GM06990 (cell line): Measurements from ENCODE around the gene ZNF692.
A peak's percentile ranks its signal among the peaks of the same experiment; 100 is the strongest.

Experiments used
- DNase-seq: peaks from one replicate; pipeline ENCODE4 v3.0.0-alpha.2; 2011; ENCODE audit not compliant: insufficient read length; ENCODE audit errors: extremely low read depth
- H3K27me3 ChIP-seq: replicated peaks from 2 replicates; pipeline ENCODE4 v1.6.0; 2011; ENCODE audit warnings: low read length; ENCODE audit not compliant: control insufficient read depth, insufficient read depth
- H3K36me3 ChIP-seq: 2 replicates; pipeline ENCODE4 v1.5.1; 2011; ENCODE audit warnings: low read length; ENCODE audit not compliant: control insufficient read depth, insufficient read depth
- H3K4me3 ChIP-seq: replicated peaks from 2 replicates; pipeline ENCODE4 v1.5.1; 2011; ENCODE audit warnings: low read depth, mild to moderate bottlenecking, control low read depth, low read length
- TF ChIP-seq, protein P1 (sequence below): IDR thresholded peaks from 2 replicates; pipeline ENCODE4 v1.5.1; 2011; ENCODE audit warnings: low read length, control low read depth, mild to moderate bottlenecking, inconsistent platforms; ENCODE audit not compliant: insufficient read depth, poor library complexity, severe bottlenecking

ZNF692 gene

DNA sequence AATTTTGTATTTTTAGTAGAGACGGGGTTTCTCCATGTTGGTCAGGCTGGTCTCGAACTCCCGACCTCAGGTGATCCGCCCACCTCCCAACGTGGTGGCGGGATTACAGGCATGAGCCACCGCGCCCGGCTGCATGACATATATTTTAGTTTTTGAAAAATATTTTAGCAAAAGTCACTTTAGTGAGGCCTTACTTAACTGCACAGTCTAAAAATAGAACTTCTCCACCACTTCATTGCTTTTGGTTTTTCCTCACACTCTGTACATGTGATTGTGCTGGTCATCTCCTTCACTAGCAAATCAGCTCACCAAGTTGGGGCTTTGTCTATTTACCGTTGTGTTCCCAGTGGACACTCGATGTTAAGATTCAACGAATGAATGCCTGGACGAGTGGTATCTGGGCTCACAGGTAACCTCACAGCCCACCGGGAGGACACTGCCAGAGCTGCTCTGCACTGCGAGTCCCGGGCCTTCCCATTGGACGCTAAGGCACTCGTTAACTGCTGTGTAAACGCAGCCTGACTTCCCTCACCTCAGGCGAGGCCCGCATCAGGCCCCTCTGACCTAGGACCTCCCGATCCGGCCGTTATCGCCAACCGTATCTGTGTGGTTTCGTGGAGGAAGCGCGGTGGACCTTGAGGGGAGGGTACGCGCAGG lies 14.0 kb upstream of the ZNF692 start:
- TF ChIP-seq, protein P1, sequence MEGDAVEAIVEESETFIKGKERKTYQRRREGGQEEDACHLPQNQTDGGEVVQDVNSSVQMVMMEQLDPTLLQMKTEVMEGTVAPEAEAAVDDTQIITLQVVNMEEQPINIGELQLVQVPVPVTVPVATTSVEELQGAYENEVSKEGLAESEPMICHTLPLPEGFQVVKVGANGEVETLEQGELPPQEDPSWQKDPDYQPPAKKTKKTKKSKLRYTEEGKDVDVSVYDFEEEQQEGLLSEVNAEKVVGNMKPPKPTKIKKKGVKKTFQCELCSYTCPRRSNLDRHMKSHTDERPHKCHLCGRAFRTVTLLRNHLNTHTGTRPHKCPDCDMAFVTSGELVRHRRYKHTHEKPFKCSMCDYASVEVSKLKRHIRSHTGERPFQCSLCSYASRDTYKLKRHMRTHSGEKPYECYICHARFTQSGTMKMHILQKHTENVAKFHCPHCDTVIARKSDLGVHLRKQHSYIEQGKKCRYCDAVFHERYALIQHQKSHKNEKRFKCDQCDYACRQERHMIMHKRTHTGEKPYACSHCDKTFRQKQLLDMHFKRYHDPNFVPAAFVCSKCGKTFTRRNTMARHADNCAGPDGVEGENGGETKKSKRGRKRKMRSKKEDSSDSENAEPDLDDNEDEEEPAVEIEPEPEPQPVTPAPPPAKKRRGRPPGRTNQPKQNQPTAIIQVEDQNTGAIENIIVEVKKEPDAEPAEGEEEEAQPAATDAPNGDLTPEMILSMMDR, result no peak
- DNase-seq, result peak; percentile 82
- H3K36me3 ChIP-seq, result no peaks in the 10 kb centered on the region

DNA sequence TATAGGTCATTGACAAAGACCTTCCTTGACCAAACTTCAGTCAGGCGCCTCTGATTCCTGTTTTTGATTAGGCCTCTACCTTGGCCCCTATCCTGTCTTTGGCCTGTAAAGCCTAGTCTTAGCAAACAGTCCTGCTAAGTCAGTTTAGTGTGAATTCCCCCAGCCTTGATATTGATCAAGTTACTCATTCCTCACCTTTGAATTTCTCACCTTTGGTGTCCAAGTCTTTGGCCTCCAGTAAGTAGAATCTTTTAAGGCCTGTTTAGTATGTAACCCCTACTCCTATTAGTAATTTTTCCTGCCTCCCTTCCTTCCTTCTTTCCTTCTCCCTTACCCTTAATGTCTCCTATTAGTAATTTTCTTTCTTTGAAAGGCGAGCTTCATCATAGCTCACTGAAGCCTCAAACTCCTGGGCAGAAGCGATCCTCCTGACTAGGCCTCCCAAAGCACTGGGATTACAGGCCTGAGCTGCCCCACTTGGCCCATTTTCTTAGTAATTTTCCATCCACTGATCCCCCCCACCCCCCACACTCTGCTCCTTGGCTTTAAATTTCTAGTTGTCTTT lies 13.0 kb upstream of the ZNF692 start:
- no peak for DNase-seq
- Histone ChIP-seq H3K36me3 (no peaks in the 10 kb centered on the region), H3K27me3 (no peaks in the 10 kb centered on the region), H3K4me3 (no peak overlapping the region)
- TF ChIP-seq, protein P1, result no peak

More for the DNA sequence above, 14.0 kb upstream of the ZNF692 start:
- H3K4me3 ChIP-seq, result peak overlapping the region; percentile 73
- H3K27me3 ChIP-seq, result no peaks in the 10 kb centered on the region

DNA sequence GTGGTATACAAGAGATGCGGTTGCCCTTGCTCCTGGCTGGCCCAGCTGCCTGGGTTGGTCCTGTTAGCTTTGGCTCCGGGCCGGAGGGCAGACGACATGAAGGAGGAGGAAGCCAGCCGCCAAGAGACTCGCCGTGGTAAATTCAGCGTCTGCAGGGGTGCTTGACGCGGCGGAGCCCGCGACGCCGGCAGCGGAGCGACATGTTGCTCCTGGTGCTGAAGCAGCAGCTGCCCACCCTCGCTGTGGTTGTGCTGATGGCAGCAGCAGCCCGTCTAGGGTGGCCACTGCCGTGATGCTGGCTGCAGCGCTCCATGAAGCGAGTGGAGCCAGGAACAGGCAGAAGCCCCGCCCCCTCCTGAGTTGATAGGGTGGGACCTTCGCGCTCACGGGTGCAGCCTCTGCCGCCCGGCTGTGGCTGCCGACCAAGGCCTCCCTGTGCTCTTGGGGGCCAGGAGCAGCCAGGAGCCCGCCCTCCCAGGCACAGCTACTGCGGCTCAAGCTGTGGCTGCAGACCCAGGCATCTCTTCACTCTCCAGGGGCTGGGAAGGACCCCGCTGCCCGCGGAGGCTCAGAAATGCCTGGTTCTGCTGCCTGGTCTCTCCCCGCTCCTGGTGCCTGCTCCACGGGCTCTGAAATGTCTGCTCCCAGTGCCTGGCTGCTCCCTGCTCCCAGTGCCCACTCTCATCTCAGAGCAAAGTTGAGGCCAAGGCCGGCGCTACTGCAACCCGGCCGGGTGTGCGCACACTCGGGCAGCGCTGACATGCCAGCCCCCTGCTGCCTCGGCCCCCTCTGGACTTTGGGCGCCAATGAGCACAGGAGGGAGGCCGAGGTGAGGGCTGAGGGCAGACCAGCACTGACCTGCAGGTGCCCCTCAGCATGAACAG lies 4.4 kb upstream of the ZNF692 start:
- H3K36me3 ChIP-seq, result no peaks in the 10 kb centered on the region
- peak; percentile 80 for DNase-seq
- TF ChIP-seq, protein P1, result no peak
- H3K27me3 ChIP-seq, result no peaks in the 10 kb centered on the region
- H3K4me3 ChIP-seq, result peak overlapping the region; percentile 74

DNA sequence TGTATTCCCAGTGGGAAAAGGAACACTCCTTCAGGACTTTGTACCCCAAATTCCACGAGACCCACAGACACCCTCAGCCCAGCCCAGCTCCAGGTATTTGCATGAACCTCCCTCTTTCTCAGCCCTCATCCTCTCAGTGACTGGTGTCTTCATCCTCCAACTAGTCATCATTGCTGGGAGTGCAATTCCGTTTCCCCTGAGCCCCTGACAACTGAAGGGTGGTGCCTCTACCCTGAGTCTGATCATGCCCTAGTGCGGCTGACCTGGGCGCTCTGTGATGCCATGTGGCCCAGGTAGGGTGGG lies 3.8 kb upstream of the ZNF692 start:
- TF ChIP-seq, protein P1, result no peak
- no peak for DNase-seq
- Histone ChIP-seq H3K36me3 (no peaks in the 10 kb centered on the region), H3K27me3 (no peaks in the 10 kb centered on the region), H3K4me3 (peak overlapping the region; percentile 74)

DNA sequence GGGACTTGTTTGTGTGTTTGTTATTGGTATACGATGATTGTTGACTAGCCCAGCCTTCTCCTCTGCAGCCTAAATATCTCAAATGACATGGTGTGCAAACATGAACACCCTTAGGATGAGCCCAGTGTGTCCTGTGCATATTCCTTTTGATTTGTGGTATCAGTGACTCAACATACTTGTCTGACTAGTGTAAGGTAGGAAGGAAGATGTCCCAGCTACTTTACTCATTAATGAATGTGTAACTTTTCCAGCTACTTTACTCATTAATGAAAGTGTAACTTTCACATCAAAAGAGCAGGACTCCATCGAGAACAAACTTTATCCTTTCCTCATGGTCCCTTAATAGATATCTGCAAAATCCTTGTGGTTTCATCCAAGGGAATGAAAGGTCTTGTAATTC lies 2.7 kb upstream of the ZNF692 start:
- no peak for DNase-seq
- no peaks in the 10 kb centered on the region for H3K27me3 ChIP-seq

More for the DNA sequence above, 2.7 kb upstream of the ZNF692 start:
- Histone ChIP-seq H3K4me3 (no peak overlapping the region), H3K36me3 (no peaks in the 10 kb centered on the region)
- TF ChIP-seq, protein P1, result no peak
